ENCODE measurements around the gene OR6N1.

The OR6N1 gene

GRCh38 chr1:158801396-158801795 lies 29.4 kb upstream of the OR6N1 start:
- no peak overlapping the region for H3K27ac ChIP-seq
- no peak for TF ChIP-seq CTCF (IDR thresholded peaks at IDR 0.05)
- no peak for TF ChIP-seq ZFX (IDR thresholded peaks at IDR 0.05; ENCODE audit: borderline replicate concordance)

GRCh38 chr1:158800526-158800925 lies 28.5 kb upstream of the OR6N1 start:
- no peak overlapping the region for H3K27ac ChIP-seq
- TF ChIP-seq CTCF (IDR thresholded peaks at IDR 0.05) (no peak), ZFX (IDR thresholded peaks at IDR 0.05; ENCODE audit: borderline replicate concordance) (no peak)

GRCh38 chr1:158799689-158800088 lies 27.7 kb upstream of the OR6N1 start:
- H3K27ac ChIP-seq, result no peak overlapping the region
- TF ChIP-seq CTCF (IDR thresholded peaks at IDR 0.05) (no peak), ZFX (IDR thresholded peaks at IDR 0.05; ENCODE audit: borderline replicate concordance) (no peak)

GRCh38 chr1:158798531-158798930 lies 26.5 kb upstream of the OR6N1 start:
- no peak for TF ChIP-seq ZFX (IDR thresholded peaks at IDR 0.05; ENCODE audit: borderline replicate concordance)
- TF ChIP-seq CTCF (IDR thresholded peaks at IDR 0.05), result no peak; the same call in 1 of the 2 replicates

GRCh38 chr1:158794247-158794646 lies 22.3 kb upstream of the OR6N1 start:
- H3K27ac ChIP-seq, result no peak overlapping the region
- TF ChIP-seq CTCF (IDR thresholded peaks at IDR 0.05), result no peak
- no peak for TF ChIP-seq ZFX (IDR thresholded peaks at IDR 0.05; ENCODE audit: borderline replicate concordance)

More at GRCh38 chr1:158798531-158798930, 26.5 kb upstream of the OR6N1 start:
- H3K27ac ChIP-seq, result no peak overlapping the region

GRCh38 chr1:158793604-158794003 lies 21.6 kb upstream of the OR6N1 start:
- TF ChIP-seq CTCF (IDR thresholded peaks at IDR 0.05) (peak; percentile 64), ZFX (IDR thresholded peaks at IDR 0.05; ENCODE audit: borderline replicate concordance) (no peak)
- no peak overlapping the region for H3K27ac ChIP-seq

GRCh38 chr1:158781104-158781503 lies 9.1 kb upstream of the OR6N1 start, which contains the start of gene OR6N2:
OR6N2 (minus strand) TSS chr1:158781204; CDS start chr1:158777635, 3,569 bp downstream.
- H3K27ac ChIP-seq, result no peak within 1 kb of the TSS
- no peak for TF ChIP-seq ZFX (IDR thresholded peaks at IDR 0.05; ENCODE audit: borderline replicate concordance)
- TF ChIP-seq CTCF (IDR thresholded peaks at IDR 0.05), result no peak

Measured in 22Rv1 (cell line).